ENCODE data around the gene AOPEP.

- TF ChIP-seq, protein P1, sequence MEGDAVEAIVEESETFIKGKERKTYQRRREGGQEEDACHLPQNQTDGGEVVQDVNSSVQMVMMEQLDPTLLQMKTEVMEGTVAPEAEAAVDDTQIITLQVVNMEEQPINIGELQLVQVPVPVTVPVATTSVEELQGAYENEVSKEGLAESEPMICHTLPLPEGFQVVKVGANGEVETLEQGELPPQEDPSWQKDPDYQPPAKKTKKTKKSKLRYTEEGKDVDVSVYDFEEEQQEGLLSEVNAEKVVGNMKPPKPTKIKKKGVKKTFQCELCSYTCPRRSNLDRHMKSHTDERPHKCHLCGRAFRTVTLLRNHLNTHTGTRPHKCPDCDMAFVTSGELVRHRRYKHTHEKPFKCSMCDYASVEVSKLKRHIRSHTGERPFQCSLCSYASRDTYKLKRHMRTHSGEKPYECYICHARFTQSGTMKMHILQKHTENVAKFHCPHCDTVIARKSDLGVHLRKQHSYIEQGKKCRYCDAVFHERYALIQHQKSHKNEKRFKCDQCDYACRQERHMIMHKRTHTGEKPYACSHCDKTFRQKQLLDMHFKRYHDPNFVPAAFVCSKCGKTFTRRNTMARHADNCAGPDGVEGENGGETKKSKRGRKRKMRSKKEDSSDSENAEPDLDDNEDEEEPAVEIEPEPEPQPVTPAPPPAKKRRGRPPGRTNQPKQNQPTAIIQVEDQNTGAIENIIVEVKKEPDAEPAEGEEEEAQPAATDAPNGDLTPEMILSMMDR (IDR thresholded peaks at IDR 0.05; ENCODE audit: low read length): no peak
- no peak for TF ChIP-seq EZH2 (IDR thresholded peaks at IDR 0.05; ENCODE audit: borderline replicate concordance, low read length)
Observed at GRCh38 chr9:94984891-94985476, 258.5 kb downstream of the AOPEP start.

Data from OCI-LY1 (cell line).